K562 (cell line): Measurements from ENCODE around the gene ADGRG4. TPM values are rescaled to one million over a fixed set of nuclear protein-coding genes. Genes with fewer than 3 reads are reported as not detected.

Experiments used
- ARID4B ChIP-seq: sonication (generic); formaldehyde crosslinking; IDR thresholded peaks from 2 replicates; pipeline ENCODE4 v1.8.0; 2022; ENCODE audit warnings: mild to moderate bottlenecking, missing genetic modification reagents
- DACH1 ChIP-seq: fragments of 450-650 bp; IDR thresholded peaks from 2 replicates; pipeline ENCODE4 v1.6.1; 2018; ENCODE audit not compliant: partially characterized antibody
- HDAC8 ChIP-seq: fragments of 450-650 bp; IDR thresholded peaks from 2 replicates; pipeline ENCODE4 v1.6.1; 2016; ENCODE audit warnings: mild to moderate bottlenecking, missing genetic modification characterization, moderate library complexity, missing compliant biosample characterization
- KLF13 ChIP-seq: fragments of 450-650 bp; IDR thresholded peaks from 2 replicates; pipeline ENCODE4 v1.6.1; 2016; ENCODE audit warnings: missing genetic modification characterization, low read depth, mild to moderate bottlenecking, missing compliant biosample characterization, moderate library complexity, borderline replicate concordance
- MAZ ChIP-seq, 2 experiments: fragments of 450-650 bp in 1 of 2; sonication (generic) in 1 of 2; formaldehyde crosslinking; IDR thresholded peaks in 1 of 2; conservative IDR thresholded peaks in 1 of 2; 2 replicates each; pipeline versions ENCODE4 v1.4.0 to v1.5.0; 2020; ENCODE audit warnings: mild to moderate bottlenecking in 1 of 2, missing genetic modification reagents in 1 of 2
- NELFE ChIP-seq: IDR thresholded peaks from 2 replicates; pipeline ENCODE4 v1.6.1; 2011; ENCODE audit warnings: mild to moderate bottlenecking; ENCODE audit not compliant: insufficient read depth, insufficient read length
- NONO ChIP-seq, 2 experiments: fragments of 200-400 bp in 1 of 2; fragments of 450-650 bp in 1 of 2; formaldehyde crosslinking in 1 of 2; IDR thresholded peaks; 2 replicates each; pipeline ENCODE4 v1.6.1; 2017; ENCODE audit warnings: low read depth in 2 of 2, mild to moderate bottlenecking in 2 of 2, moderate library complexity in 2 of 2, low read length in 1 of 2
- POLR2B ChIP-seq: fragments of 450-650 bp; IDR thresholded peaks from 2 replicates; pipeline ENCODE4 v1.6.1; 2018; ENCODE audit warnings: low read depth; ENCODE audit not compliant: partially characterized antibody
- VEZF1 ChIP-seq: fragments of 200-800 bp; sonication (Bioruptor generic); IDR thresholded peaks from 2 replicates; pipeline ENCODE4 v1.6.1; 2017; ENCODE audit warnings: missing genetic modification characterization, missing compliant biosample characterization
- ZNF24 ChIP-seq: fragments of 450-650 bp; IDR thresholded peaks from 2 replicates; pipeline ENCODE4 v1.6.1; 2016
- ZNF316 ChIP-seq: fragments of 450-650 bp; IDR thresholded peaks from 2 replicates; pipeline ENCODE4 v1.6.1; 2016
- ZNF764 ChIP-seq: fragments of 250-450 bp; sonication (Bioruptor Pico); IDR thresholded peaks from 2 replicates; pipeline ENCODE4 v1.4.0; 2020; ENCODE audit warnings: low read depth, mild to moderate bottlenecking, moderate library complexity
- polyA plus RNA-seq, 8 experiments: library from polyadenylated mRNA; depleted of rRNA in 4 of 8; stranded (reverse) in 5 of 8; unstranded in 3 of 8; fragments of >200 nt; fragmentation: Nextera tagmentation in 2 of 8; fragmentation: Illumina TruSeq in 1 of 8; extraction: Ambion mirVana in 2 of 8; extraction: Trizol in 1 of 8; gene quantifications; 2 replicates each; pipeline versions ENCODE4 v1.2.1 to v1.2.3, GENCODE V29; 2011 to 2014; ENCODE audit warnings: inconsistent platforms in 1 of 8, missing spikeins in 1 of 8
- total RNA-seq, 7 experiments: library from RNA; depleted of rRNA in 6 of 7; stranded (reverse); fragments of >200 nt in 6 of 7; fragmentation: Illumina TruSeq in 2 of 7; extraction: Trizol in 2 of 7; gene quantifications; 2 replicates each; pipeline versions ENCODE4 v1.2.1 to v1.2.3, GENCODE V29; 2011 to 2021; ENCODE audit warnings: low replicate concordance in 1 of 7
- TF ChIP-seq, protein P1 (sequence below), 3 experiments: fragments of 200-800 bp in 1 of 3; sonication (Bioruptor generic) in 1 of 3; sonication (generic) in 1 of 3; formaldehyde crosslinking in 1 of 3; IDR thresholded peaks; 2 replicates each; pipeline versions ENCODE4 v1.6.1 to v1.8.0; 2016 to 2022; ENCODE audit warnings: mild to moderate bottlenecking in 2 of 3, missing compliant biosample characterization in 2 of 3, missing genetic modification characterization in 2 of 3, missing genetic modification reagents in 1 of 3
- TF ChIP-seq, protein P2 (sequence below), 2 experiments: fragments of 450-650 bp; conservative IDR thresholded peaks; 2 replicates each; pipeline ENCODE4 v1.6.1; 2017; ENCODE audit warnings: mild to moderate bottlenecking in 2 of 2, moderate library complexity in 2 of 2

ADGRG4 gene
- total and polyA plus RNA-seq, 9 of the 15 experiments (the other 6 are each of a cell fraction or from before 2014, with no cell fraction given): not detected

DNA sequence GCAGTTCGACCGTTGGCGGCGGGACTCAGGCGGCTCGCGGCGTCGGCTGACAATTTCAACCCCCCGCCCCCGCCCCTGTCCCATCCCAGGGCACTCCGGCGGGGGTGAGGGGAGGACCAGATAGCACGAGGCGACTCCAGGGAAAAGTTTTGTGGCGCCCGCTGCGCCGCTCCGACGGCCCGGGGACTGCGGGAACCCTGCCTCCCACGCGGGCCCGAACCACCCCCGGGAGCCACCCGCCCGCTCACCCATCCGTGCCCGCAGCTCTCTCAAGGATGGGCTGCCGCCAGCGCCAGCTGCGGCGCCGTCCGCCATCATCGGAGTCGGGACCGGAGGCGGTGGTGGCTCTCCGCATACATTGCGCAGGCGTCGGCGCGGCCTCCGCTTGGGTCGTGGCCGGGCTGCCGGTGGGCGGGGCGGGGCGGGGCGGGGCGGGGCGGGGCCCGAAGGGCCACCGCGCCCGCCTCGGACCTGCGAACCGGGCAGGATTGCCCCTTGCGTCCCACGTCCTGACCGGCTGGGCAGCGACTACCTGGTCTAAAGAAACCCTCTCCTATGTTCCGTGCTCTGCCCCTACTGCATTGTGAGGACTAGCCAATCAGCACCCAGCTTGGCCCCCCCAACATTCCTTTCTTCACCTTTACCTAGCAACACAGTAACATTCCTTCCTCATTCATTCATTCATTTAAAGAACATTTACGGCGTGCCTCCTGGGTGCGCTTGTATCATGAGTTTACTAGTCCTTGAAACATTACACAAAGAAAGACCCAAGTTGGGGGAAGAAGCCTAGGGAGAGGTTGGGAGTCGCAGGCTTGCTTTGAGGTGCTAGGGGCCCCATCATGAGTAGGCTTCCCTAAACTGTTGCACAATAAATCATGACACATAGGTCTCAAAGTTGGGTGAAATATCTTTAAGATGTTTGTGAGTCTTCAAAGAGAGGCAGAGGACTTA lies 49.4 kb upstream of the ADGRG4 start, which contains the start of gene MAP7D3 (continued):
- TF ChIP-seq, protein P1, sequence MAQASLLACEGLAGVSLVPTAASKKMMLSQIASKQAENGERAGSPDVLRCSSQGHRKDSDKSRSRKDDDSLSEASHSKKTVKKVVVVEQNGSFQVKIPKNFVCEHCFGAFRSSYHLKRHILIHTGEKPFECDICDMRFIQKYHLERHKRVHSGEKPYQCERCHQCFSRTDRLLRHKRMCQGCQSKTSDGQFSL (CRISPR knock-in tag; IDR thresholded peaks at IDR 0.05): peak; percentile 87
- TF ChIP-seq, protein P1 (tag; IDR thresholded peaks at IDR 0.05): no peak
- TF ChIP-seq DACH1: no peak
- no peak for TF ChIP-seq KLF13 (tag)
- TF ChIP-seq NONO (IDR thresholded peaks at IDR 0.05; ENCODE audit: low read depth in 2 of 2, low read length in 1 of 2): 0 out of 4 replicates have a peak, but pooled peaks of 1 of the 2 experiments have one; percentile 28
- 0 out of 2 replicates have a peak, but pooled peaks have one; percentile 17 for TF ChIP-seq ARID4B (CRISPR knock-in tag)
- TF ChIP-seq ZNF764 (CRISPR knock-in tag): no peak
- peak; percentile 58 for TF ChIP-seq VEZF1 (CRISPR knock-in tag)
- TF ChIP-seq ZNF316: no peak
- TF ChIP-seq, protein P2, sequence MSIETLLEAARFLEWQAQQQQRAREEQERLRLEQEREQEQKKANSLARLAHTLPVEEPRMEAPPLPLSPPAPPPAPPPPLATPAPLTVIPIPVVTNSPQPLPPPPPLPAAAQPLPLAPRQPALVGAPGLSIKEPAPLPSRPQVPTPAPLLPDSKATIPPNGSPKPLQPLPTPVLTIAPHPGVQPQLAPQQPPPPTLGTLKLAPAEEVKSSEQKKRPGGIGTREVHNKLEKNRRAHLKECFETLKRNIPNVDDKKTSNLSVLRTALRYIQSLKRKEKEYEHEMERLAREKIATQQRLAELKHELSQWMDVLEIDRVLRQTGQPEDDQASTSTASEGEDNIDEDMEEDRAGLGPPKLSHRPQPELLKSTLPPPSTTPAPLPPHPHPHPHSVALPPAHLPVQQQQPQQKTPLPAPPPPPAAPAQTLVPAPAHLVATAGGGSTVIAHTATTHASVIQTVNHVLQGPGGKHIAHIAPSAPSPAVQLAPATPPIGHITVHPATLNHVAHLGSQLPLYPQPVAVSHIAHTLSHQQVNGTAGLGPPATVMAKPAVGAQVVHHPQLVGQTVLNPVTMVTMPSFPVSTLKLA (conservative IDR thresholded peaks at IDR 0.05): peak in 1 of 2 experiments; percentile 43; a peak in 2 of 4 replicates
- no peak for TF ChIP-seq NELFE
- TF ChIP-seq POLR2B: peak; percentile 49
- no peak for TF ChIP-seq HDAC8
- TF ChIP-seq MAZ (CRISPR knock-in tag; conservative IDR thresholded peaks at IDR 0.05 in 1 of 2, IDR thresholded peaks at IDR 0.05 in 1 of 2): peak in 1 of 2 experiments; percentile 39; a peak in 1 of 4 replicates
- peak; percentile 96 for TF ChIP-seq ZNF24
